HUDEP-2 (cell line): ENCODE measurements around the gene AHSG.
"Not testable (repeated sequence)": the region's sequence is repeated elsewhere in the genome, so short reads cannot be mapped to it uniquely, and the experiment has no call there.

Source experiments
- DNase-seq, 76 experiments: peaks; one replicate each; lab custom pipeline; 2025; ENCODE audit not compliant: unreplicated experiment in 76 of 76; lab: John Stamatoyannopoulos, UW

The AHSG gene

DNA sequence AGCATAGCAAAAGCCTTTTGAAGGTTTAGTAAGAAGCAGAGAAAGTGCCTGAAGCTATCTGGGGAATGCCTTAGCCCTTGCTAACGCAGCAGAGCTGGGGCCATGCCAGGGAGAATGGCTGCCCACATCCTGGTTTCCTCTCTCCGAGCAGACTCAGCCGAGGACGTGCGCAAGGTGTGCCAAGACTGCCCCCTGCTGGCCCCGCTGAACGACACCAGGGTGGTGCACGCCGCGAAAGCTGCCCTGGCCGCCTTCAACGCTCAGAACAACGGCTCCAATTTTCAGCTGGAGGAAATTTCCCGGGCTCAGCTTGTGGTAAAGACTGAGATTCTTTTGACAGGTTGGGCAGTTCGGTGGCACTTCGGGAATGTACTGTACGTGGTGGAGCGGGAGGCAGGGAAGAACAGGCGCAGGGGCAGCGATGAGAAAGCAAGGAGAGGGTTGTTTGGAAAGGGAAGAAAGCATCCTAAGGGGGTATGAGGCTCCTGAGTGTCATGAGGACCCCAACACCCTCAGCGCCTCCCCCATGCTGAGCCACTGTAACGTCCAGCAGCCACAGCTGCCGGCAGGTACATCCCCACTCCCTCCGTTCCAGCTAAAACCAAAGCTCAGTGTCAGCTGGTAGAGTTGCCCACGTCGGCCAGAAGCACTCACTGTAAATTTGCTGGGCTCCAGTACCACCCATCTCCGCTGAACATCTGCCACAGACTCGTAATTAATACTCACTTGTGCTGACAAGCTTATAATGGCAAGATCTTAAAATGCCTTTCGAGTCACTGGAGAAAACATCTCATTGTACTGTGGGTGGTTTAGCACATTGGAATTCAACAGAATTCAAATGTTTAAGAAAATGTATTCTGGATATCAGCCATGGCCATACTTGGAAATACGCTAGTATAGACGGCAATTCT, 4.4 kb downstream of the AHSG start:
- DNase-seq, result peak in 74 of 76 experiments; percentile 1 to 81 (median 64)

DNA sequence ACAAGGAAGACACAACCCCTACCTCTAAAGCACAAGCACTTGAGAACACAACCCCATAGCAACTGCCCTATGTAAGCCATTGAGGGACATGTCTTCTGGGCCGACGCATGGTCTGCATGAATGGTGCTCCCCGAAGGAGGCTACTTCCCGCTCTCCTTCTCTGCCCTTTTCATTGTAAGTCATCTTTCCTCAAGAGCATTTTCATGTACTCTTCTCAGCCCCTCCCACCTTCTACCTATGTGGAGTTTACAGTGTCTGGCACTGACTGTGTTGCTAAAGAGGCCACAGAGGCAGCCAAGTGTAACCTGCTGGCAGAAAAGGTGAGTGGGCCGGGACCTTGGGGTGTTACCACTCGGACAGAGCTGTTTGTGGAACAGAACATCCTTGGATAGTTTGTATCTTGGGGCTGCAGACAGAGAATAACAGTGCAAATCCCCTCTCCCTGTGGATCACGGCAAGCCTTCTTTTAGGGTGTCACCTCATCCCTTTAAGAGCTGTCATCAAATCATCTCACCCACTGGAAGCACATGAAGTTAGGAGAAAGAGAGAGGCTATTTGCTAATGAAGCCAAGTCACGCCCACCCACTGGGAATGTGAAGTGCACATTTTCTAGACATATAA, 5.6 kb downstream of the AHSG start:
- no peak for DNase-seq

DNA sequence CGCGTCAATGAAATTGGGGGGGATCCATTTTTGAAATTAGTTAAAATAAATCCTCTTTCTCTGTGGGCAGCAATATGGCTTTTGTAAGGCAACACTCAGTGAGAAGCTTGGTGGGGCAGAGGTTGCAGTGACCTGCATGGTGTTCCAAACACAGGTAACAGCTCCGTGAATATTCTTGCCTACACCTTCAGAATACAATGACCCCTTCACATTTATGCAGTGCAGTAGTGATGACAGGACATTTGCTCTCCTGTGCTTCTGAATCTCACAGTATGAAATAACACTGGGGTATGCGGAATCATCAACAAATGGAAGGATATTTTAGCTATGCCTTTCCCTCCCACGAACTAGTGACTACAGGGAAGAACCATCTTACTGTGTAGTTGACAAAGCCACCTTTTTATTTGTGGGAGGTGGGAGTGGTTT, 6.9 kb downstream of the AHSG start:
- DNase-seq, result no peak

DNA sequence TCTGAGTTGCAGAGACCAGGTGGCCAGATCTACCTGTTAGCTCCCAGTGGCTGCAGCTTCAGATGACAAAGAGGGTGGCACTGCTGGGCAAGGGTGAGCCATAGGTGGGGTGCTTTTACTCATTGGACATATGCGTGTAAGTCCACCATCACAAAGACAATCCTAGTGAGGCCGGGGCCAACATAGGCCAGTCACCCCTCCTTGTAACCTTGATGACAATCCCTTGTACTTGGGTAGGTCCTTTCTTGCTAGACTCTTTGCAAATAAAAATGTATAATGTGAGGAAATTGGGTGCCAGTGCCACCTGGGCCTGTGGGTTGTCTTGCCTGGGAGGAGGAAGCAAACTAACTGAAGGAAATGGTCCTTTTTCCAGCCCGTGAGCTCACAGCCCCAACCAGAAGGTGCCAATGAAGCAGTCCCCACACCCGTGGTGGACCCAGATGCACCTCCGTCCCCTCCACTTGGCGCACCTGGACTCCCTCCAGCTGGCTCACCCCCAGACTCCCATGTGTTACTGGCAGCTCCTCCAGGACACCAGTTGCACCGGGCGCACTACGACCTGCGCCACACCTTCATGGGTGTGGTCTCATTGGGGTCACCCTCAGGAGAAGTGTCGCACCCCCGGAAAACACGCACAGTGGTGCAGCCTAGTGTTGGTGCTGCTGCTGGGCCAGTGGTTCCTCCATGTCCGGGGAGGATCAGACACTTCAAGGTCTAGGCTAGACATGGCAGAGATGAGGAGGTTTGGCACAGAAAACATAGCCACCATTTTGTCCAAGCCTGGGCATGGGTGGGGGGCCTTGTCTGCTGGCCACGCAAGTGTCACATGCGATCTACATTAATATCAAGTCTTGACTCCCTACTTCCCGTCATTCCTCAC, 7.6 kb downstream of the AHSG start:
- no peak for DNase-seq

DNA sequence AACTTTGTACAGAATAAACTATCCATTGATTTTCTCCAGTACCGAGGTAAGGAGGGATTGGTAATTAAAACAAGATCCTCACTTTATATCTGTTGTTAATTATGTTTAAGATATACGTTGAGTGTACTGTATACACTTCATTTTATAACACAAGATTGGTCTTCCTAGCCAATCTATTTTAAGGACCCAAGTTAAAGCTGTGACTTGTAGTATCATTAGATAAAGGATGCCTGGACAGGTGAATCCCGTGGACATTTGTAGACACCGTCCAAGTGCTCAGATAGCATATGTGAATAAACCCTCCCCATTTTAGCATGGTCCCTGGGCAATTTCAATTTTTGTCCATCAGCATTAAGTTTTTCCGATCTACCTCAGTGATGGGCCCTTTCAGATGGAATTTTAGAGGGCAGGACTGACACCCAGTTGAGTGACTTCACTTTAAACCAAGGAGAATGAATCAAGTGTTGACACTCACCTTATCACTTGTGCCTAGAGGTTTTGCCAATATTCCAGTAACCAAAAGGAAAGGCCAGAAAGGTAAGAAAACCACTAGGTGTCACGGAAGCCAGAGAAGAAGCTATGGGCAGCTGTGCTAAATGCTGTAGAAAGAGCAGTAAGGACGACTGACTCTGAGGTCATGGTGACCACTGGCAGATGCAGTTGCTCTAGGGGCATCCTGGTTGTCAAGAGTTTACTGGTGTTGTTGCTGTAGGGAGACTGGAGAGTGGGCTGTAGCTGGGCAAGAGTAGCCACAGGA, 9.2 kb downstream of the AHSG start:
- DNase-seq, result no peak

DNA sequence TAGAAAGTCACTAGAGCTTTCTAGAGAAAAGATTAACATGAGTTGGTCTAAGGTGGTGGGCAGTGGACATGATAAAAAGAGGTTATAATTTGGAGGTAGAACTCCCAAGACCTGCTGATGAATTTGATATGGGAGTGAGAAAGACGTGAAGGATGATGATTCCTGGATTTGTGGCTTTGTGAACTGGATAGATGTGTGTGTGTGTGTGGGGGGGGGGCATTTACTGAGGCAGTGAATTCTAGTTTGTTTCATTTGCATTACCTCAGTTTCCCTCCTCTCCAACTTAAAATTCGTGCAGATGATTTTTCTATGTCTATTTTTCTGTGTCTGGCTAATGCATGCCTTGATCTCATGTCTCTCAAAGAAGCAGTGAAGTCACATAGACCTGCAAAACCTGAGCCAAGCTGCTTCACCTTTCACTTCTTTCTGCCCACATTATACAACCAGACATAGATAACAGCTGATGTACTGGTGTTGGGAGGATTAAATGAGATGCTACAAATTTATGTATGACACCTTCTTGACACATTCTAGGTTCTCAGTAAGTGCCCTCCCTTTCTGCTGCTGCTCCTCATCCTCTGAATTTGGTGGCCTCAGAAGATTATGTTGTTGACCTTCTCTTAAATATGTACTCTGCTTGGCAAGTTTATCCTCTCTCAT, 9.9 kb downstream of the AHSG start:
- DNase-seq, result no peak

DNA sequence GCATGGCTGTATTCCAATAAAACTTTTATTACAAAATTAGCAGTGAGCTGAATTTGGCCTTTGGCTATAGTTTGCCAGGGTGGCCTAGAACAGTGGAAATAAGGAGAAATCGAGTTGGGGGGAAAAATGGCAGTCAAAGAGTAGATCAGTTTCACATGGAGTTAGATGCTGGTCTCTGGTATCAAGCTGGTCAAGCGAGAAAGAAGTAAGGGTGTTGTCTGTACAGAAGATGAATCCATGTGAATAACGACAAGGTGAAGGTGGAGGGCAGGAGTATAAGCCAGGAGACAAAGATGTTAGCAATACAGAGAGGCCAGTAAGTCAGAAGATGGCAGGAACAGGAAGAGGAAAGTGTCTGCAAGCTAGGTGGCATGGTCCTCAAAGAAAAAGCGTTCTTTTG, 11.7 kb downstream of the AHSG start:
- DNase-seq, result no peak

DNA sequence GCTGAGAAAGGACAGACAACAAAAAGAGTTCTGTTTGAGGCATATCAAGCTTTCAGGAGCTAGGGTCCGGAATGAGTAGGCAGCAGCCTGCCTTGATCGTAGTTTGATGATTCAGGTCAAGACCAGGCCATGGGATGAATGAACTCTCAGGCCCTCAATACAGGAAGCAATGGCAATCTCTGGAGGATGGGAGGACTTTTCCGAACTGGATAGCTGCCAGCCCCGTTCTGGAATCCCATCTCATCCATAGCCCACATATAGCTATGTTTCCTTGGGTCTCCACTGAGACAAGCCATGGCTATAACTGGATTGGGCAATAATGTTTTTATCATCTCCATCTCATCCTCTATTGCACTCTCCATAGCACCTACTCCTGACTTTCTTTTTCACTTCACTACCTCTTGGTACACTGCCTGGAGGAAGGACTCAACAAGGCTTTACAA, 12.8 kb downstream of the AHSG start:
- DNase-seq, result no peak

DNA sequence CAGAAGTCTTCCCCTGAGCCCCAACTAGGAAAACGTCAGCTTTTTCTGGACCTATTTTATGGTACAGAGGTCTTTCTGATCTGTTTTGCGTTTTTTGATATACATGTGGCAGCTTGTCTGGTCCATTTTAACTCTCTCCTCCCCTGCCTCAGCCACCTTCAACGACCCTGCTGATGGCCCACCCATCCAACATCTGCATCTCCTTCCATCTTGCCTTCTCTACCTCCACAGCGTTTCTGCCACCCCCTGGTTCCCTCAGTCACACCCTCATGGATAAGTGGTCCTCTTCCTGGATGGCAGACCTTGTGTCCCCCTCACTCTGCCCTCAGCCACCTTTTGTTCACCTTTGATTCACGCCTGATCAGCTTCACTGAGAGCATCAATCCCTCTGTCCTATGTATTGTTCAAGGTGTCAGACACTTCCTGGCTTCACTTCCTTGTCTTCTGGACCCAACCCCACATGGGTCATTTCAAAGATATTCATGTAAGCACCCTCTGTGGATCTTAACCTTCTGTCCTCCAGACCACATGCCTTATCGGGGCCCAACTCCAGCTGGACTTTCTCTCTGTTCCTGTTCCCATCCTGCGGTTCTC, 13.5 kb downstream of the AHSG start:
- no peak for DNase-seq

DNA sequence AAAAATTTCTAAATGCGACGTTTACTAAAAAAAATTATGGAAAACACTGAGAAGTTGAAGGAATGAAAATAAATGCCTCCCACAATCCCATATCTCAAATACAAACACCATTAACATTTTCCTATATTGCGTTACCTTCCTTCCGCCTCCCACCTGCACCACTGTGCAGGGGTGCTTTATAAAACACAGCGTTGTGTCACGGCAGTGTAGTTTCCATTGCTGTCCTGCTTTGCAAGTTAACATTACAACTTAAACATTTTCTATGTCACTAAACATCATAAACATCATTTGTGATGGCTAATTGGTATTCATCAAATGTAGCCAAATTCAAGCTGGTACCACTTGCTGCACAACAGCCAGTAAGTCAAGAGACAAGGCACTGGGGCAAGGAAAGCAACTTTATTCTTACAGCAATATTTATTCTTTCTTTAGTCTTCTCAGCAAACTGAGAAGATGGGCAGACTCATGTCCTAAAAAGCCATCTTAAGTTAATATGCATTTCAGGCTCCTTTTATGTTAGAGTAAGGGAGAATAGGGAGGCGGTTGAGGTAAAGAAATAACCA, 15.1 kb downstream of the AHSG start:
- no peak for DNase-seq

DNA sequence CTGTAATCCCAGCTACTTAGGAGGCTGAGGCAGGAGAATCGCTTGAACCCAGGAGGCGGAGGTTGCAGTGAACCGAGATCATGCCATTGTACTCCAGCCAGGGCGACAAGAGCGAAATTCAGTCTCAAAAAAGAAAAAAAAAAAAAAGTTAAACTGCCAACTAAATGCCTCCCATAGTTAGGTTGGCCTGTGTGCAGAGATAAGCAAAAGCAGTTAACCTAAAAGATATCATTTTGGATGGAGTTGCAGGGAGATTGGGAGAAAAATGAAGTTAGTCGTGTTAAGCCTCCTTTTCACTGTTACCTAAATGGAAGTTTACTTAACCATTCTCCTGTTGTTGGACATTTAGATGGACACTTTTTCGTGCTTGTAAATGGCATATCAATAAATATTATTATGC, 15.9 kb downstream of the AHSG start:
- peak in 46 of 76 experiments; percentile 2 to 77 (median 34) for DNase-seq

DNA sequence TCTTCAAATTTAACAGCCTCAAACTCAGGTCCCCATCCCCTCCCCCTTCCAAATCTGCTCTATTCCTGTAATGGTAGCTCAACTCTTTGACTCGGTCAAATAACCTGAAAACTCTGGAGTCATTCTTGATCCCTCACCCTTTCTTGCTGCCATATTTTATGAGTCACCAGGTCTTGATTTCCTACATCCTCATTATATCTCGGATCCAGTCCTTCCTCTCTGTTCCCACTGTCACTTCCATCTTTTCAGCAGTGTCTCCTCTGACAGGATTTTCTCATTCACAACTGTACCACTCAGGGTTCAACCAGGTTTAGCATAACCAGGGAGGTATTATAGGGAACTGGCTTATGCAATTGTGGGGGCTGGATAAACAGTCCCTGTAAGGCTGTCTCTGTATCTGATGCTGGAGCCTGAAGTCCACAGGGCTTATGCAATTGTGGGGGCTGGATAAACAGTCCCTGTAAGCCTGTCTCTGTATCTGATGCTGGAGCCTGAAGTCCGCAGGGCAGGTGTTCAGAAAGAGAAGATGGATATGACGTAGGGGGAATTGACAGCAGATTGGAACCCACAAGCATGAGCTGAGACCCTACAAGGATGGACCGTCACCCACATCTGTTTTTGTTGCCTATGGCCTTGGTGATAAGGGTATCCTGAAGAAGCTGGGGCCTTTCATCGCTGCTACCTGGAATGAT, 18.2 kb downstream of the AHSG start:
- DNase-seq, result no peak

DNA sequence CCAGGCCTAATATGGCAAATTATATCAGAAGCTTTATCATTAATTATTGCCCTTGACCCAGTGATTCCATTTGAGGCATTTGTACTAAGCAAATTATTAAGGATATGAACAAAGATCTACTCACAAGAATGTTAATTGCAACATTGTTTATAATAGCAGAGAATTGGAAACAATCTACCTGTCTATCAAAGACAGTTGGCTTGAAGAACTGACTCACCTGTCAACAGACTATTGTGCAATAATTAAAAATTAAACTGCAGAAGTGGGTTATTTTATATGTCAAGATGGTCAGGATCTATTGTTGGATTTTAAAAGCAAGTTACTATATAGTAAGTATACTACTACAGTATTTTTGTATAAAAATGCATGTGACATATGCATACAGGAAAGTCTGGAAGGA, 20.6 kb downstream of the AHSG start:
- no peak for DNase-seq

DNA sequence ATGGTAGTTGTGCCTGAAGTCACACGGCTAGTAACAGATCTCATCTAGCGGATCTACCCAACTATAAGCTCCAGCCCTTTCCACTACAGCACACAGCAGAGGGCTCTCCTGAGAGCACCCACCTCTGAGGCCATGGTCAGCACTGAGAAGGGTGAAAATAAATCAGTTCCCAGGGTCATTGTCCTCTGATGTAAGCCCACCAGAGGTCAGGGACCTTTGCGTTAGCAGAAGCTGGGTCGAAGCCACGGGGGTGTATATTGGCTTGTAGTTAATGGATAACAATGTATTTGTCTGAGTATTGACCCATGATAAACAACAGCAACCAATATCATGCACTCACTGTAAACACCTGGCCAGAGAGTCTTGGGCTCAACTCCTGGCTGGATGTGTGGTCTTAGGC, 21.3 kb downstream of the AHSG start:
- not testable (repeated sequence) for DNase-seq

DNA sequence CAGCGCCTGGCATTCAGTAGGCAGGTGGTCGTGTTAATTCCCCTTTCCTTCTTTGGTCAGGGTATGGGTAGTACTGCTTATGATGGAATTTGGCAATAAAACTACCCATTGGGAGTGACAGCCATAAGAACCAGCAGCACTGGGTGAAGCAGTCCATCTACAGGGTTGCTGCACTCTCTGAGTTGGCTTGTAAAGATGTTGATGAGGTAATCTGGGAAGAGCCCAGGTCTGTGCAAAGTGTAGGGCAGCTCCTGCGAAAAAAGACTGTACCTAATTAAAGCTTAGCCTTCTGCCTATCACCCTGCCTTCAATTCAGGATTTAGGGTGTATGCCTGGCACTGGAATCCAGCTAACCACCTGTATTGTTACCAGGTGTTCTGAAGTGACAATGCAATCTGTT, 22.7 kb downstream of the AHSG start:
- no peak for DNase-seq

DNA sequence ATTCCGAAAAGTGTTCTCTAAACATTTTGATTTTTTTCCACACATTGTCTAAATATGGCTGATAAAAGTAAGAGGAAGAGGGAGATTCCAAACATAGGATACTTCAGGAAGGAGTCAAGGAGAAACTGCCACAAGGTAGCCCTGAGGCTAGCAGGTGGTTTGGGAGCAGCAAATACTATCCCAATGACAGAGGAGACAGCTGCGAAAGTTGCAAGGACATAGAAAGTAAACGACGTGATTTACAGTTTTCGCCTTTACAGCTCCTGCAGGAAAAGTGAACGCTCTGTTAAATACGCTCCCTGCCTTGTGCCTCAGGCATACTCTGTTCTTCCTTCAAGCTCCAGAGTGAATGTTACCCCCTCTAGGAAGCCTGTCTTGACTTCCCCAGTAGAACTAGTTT, 23.7 kb downstream of the AHSG start:
- DNase-seq, result no peak

DNA sequence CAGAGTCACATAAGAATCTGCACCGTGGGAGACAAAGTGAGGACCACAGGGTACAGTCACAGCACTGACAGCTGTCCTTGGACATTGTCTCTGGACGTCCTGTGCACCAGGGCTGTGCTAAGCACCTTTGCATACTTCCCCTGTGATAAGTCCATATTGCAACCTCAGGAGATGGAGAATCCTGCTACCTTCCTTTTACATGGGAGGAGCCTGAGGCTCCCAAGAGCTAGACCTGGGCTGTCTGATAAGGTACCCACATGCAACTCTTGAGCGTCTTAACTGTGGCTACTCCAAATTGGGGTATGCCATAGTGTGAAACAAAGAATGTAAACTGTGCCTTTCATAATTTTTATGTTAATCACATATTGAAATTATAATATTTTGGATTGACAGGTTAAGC, 24.8 kb downstream of the AHSG start:
- no peak for DNase-seq

DNA sequence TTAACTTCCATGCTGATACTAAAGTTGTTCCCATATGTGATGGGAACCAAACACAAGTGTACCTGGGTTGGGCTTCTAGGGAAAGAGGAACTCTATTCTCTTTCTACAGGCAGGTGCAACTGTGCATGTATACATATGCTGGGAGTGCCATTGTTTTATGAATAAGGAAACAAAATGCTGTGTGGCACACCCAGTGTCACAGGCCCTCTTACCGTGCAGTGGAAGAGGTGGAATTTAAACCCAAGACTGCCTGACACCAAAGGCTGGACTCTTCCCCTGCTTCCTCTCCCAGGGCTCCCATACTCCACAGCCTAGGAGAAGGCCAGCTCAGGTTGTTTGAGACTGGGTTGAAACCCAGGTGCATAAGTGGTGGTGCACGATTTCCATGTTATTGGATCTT, 25.4 kb downstream of the AHSG start:
- no peak for DNase-seq
